HG03108 (cell line): ENCODE measurements around the gene FGGY.
"Not testable (repeated sequence)": the region's sequence is repeated elsewhere in the genome, so short reads cannot be mapped to it uniquely, and the experiment has no call there.

ENCODE experiments used
- ATAC-seq: cut with Tn5 transposase; IDR thresholded peaks from one replicate; pipeline ENCODE4 v1.9.1; 2021; ENCODE audit warnings: moderate library complexity; ENCODE audit not compliant: unreplicated experiment

The FGGY gene

GRCh38 chr1:59690171-59690930 lies 393.5 kb downstream of the FGGY start:
- ATAC-seq, result no peak

- ATAC-seq, result no peak
Observed at GRCh38 chr1:59691261-59691660, 394.4 kb downstream of the FGGY start.

GRCh38 chr1:59692591-59692990 lies 395.7 kb downstream of the FGGY start:
- ATAC-seq, result no peak

GRCh38 chr1:59693406-59693805 lies 396.5 kb downstream of the FGGY start:
- no peak for ATAC-seq

- no peak for ATAC-seq
Observed at GRCh38 chr1:59695252-59695651, 398.4 kb downstream of the FGGY start.

- no peak for ATAC-seq
Observed at GRCh38 chr1:59696421-59697115, 399.7 kb downstream of the FGGY start.

- ATAC-seq, result peak; percentile 42
Observed at GRCh38 chr1:59697150-59697800, 400.4 kb downstream of the FGGY start.

GRCh38 chr1:59698386-59698785 lies 401.5 kb downstream of the FGGY start:
- ATAC-seq, result no peak

GRCh38 chr1:59699227-59699847 lies 402.4 kb downstream of the FGGY start:
- ATAC-seq, result no peak

GRCh38 chr1:59701376-59701775 lies 404.5 kb downstream of the FGGY start:
- ATAC-seq, result no peak

- no peak for ATAC-seq
Observed at GRCh38 chr1:59703226-59703917, 406.5 kb downstream of the FGGY start.

GRCh38 chr1:59703918-59704378 lies 407.1 kb downstream of the FGGY start:
- no peak for ATAC-seq

GRCh38 chr1:59704716-59705115 lies 407.8 kb downstream of the FGGY start:
- no peak for ATAC-seq

- no peak for ATAC-seq
Observed at GRCh38 chr1:59705466-59706302, 408.8 kb downstream of the FGGY start.

- ATAC-seq, result no peak
Observed at GRCh38 chr1:59706303-59706599, 409.4 kb downstream of the FGGY start.

GRCh38 chr1:59707178-59707791 lies 410.4 kb downstream of the FGGY start:
- ATAC-seq, result no peak

- ATAC-seq, result no peak
Observed at GRCh38 chr1:59709333-59709732, 412.4 kb downstream of the FGGY start.

GRCh38 chr1:59710920-59711319 lies 414.0 kb downstream of the FGGY start:
- ATAC-seq, result not testable (repeated sequence)

- no peak for ATAC-seq
Observed at GRCh38 chr1:59714219-59714618, 417.3 kb downstream of the FGGY start.

GRCh38 chr1:59714966-59715365 lies 418.1 kb downstream of the FGGY start:
- no peak for ATAC-seq
